Thyroid gland (tissue), 4 donors: ENCODE data around the gene HHIPL1.

Experiments used
- POLR2A ChIP-seq, 2 donors: fragments of 450-650 bp; IDR thresholded peaks; one replicate each; pipeline ENCODE4 v1.6.1; 2017; ENCODE audit warnings: antibody characterized with exemption in 2 of 2, mild to moderate bottlenecking in 2 of 2, moderate library complexity in 1 of 2
- TF ChIP-seq, protein P1 (sequence below), 6 experiments: fragments of 200-600 bp in 3 of 6; fragments of 450-650 bp in 3 of 6; sonication (generic) in 3 of 6; IDR thresholded peaks; one replicate each; pipeline ENCODE4 v1.5.1; 2016 to 2019; ENCODE audit warnings: antibody characterized with exemption in 6 of 6, mild to moderate bottlenecking in 2 of 6, inconsistent platforms in 1 of 6, moderate library complexity in 1 of 6

DNA sequence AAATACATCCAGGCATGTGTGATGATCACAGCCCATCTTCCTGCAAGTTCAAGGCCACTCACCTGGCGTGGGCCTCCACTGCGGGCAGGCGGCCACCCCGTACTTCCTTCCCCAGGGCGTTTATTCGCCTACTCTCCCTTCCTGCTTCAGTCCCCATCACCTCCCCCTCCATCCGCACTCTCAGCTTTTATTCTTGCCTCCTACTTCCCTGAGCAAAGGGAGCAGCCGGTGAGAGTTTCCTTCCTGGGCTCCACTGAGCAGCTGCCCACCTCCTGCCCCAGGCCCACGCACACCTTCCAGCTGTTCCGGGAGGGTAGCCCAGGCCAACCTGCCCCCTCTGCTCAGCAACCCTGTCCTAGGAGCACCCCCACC lies 43.3 kb downstream of the HHIPL1 start:
- no peak for TF ChIP-seq POLR2A (IDR thresholded peaks at IDR 0.05)
- TF ChIP-seq, protein P1, sequence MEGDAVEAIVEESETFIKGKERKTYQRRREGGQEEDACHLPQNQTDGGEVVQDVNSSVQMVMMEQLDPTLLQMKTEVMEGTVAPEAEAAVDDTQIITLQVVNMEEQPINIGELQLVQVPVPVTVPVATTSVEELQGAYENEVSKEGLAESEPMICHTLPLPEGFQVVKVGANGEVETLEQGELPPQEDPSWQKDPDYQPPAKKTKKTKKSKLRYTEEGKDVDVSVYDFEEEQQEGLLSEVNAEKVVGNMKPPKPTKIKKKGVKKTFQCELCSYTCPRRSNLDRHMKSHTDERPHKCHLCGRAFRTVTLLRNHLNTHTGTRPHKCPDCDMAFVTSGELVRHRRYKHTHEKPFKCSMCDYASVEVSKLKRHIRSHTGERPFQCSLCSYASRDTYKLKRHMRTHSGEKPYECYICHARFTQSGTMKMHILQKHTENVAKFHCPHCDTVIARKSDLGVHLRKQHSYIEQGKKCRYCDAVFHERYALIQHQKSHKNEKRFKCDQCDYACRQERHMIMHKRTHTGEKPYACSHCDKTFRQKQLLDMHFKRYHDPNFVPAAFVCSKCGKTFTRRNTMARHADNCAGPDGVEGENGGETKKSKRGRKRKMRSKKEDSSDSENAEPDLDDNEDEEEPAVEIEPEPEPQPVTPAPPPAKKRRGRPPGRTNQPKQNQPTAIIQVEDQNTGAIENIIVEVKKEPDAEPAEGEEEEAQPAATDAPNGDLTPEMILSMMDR (IDR thresholded peaks at IDR 0.05) = no peak
